Measurements from ENCODE around the gene MOV10L1.

MOV10L1 gene

GRCh38 chr22:50059881-50060262 is 29.9 kb upstream of the MOV10L1 start:
- DNase-seq = no peak

DNA sequence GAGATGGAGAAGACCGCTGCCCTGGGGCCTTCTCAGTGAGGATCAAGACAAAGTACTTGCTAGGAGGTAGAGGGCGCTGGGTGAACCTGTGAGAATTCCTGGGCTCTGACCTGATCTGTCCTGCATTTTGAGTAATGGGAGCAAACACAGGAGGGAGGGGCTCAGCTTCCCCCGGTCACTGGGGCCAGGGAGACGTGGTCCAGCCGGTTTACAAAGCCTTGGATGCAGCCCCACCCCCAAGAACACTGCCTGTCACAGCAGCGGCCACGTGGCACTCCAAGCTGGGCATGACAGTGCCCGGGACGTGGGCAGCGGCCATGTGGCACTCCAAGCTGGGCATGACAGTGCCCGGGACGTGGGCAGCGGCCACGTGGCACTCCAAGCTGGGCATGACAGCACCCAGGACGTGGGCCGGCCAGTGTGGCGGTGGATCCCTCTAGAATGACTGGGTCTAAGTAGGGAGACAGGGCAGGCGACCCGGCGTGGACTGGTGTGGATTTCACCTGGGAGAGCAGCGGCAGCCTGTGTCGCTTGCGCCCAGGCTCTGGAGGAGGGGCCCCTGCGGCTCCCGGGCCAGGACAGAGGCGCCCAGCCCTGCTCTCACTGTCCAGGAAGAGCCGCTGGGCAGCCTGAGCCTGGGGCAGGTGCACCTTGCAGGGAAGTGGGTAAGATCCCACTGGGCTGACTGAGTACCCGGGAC is 29.2 kb upstream of the MOV10L1 start:
- no peak for DNase-seq

- DNase-seq = no peak
Observed at GRCh38 chr22:50061141-50061823, 28.5 kb upstream of the MOV10L1 start.

- no peak for DNase-seq
Observed at GRCh38 chr22:50061824-50062355, 27.9 kb upstream of the MOV10L1 start.

DNA sequence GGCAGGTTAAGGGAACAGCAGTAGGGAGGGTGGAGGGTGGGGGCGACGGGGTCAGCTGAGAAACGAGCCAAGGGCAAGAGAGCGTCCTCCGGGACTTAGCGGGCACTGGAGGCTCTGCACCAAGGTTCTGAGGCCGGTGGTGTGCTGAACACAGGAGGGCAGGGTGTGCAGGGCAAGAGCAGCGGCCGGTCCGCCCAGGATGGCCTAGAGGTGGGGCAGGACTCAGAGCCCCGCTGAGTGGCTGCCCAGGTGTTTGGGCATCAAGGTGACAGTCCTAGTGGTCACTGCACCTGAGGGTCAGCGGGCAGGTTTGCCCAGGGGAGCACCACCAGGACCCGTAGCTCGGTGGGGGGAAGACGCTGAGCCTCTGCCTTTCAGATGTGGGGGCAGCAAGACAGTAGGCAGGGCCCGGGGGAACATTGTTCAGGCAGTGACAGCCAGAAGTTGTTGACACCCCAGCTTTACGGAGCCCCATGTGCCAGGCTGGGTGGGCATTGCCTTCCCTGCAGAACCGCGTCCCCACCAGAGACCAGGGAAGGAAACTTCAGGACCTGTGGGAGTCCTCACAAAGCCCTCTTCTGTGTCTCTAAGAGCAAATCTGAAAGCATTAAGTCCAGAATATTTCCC is 27.2 kb upstream of the MOV10L1 start:
- no peak for DNase-seq

DNA sequence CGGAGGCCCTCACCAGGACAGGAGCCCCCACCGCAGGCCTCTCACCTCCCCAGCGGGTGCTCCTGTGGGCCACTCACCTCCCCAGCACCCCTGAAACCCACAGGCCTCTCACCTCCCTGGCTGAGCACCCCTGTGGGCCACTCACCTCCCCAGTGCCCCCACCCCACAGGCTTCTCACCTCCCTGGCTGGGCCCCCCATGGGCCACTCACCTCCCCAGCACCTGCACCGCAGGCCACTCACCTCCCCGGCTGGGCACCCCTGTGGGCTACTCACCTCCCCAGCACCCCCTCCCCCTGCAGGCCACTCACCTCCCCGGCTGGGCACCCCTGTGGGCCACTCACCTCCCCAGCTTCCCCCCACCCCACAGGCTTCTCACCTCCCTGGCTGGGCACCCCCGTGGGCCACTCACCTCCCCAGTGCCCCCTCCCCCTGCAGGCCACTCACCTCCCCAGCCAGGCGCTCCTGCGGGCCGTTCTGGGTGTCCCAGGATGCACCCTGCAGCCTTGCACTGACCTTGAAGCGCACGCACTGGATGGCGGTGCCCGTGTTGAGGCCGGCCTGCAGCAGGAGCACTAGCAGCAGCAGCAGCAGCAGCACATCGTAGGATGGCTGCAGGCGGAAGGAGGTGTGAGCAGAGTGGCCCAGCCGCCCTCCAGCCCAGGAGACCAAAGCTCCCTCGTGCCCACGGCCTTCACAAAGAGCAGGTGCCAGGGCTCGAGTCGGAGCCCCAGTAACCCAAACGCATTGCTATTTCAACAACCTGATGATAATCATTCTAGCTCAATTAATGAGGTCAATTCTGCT is 26.0 kb upstream of the MOV10L1 start:
- no peak for DNase-seq

DNA sequence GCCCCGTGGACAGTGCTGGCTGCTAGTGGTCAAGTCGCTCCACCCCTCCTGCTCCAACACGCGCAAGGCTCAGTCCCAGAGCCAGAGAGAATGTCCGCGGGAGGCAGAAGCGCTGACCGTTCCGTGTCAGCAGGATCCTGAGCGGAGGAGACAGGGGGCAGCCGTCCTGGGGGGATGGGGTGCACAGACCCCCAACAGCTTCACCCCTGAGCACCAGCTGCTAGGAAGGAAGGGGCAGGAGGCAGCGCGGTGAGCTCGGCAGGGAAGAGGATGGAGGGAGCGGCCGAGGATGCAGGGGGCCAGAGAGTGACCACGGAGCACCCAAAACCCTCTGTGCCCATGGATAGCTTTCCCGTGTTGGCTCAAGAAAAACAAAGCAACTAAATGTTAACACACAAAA is 25.4 kb upstream of the MOV10L1 start:
- DNase-seq = no peak

DNA sequence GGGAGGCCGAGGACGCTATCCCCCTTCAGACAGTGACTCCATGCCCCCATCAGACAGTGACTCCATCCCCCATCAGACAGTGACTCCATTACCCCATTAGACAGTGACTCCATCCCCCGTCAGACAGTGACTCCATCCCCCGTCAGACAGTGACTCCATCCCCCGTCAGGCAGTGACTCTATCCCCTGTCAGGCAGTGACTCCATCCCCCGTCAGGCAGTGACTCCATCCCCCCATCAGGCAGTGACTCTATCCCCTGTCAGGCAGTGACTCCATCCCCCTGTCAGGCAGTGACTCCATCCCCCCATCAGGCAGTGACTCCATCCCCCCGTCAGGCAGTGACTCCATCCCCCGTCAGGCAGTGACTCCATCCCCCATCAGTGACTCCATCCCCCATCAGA is 22.6 kb upstream of the MOV10L1 start:
- no peak for DNase-seq

DNA sequence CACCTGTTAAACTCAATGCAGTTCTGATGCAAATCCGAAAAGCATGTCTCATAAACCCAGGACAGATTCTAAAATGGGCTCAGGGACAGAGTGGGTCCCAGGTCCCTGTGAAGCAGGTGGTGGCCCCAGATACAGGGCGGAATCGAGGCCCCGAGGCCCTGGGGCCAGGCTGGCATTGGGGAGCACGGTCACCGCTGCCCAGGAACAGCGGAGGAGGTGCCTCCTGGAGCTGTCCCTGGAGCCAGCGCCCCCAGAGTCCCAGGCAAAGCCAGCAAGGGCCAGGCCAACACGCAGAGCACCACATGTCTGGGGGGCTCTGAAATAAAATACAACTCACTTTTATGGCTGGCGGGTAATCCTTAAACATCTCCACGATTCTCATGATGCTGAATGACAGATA is 21.7 kb upstream of the MOV10L1 start:
- no peak for DNase-seq

DNA sequence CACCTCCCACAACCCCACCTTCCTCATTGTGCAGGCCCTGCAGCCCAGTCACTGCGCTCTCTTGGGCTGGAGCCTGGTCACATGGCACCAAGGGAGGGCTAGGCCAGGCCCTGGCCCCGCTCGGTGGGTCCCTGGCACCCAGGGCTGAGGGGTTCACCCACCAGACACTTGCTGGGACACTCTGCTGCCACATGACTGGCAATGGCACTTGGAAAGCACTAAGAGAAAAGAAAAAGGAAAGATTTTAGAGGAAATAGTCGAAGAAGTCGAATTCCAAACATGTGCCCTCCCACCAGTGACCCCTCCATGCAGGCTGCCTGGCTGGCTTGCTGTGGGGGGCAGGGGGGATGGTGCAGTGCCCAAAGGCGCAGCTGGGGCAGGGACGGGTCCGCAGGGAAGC is 19.4 kb upstream of the MOV10L1 start:
- DNase-seq = no peak

- DNase-seq = peak; percentile 40
Observed at GRCh38 chr22:50071432-50072166, 18.2 kb upstream of the MOV10L1 start.

GRCh38 chr22:50072167-50072555 is 17.6 kb upstream of the MOV10L1 start:
- DNase-seq = no peak

GRCh38 chr22:50072714-50073538 is 16.9 kb upstream of the MOV10L1 start:
- no peak for DNase-seq

DNA sequence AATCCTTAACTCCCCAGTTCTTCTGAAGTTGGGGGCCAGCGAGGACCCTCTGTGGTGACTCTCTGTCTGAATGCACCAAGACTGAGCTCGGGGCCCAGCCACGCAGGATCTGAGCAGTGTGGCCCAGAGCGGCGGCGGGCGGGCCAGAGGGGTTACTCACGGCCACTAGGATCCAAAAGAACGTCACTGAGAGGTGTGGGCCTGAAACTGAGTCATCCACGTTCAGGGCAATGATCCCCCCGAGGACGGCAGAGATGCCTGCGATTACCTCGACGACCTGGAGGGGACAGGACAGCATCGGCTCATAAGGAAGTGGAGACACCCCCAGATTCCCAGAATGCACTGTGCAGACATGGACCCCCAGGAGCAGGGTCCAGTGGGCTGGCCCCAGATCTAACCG is 15.8 kb upstream of the MOV10L1 start:
- DNase-seq = no peak

GRCh38 chr22:50074551-50075530 is 15.0 kb upstream of the MOV10L1 start:
- DNase-seq = no peak

DNA sequence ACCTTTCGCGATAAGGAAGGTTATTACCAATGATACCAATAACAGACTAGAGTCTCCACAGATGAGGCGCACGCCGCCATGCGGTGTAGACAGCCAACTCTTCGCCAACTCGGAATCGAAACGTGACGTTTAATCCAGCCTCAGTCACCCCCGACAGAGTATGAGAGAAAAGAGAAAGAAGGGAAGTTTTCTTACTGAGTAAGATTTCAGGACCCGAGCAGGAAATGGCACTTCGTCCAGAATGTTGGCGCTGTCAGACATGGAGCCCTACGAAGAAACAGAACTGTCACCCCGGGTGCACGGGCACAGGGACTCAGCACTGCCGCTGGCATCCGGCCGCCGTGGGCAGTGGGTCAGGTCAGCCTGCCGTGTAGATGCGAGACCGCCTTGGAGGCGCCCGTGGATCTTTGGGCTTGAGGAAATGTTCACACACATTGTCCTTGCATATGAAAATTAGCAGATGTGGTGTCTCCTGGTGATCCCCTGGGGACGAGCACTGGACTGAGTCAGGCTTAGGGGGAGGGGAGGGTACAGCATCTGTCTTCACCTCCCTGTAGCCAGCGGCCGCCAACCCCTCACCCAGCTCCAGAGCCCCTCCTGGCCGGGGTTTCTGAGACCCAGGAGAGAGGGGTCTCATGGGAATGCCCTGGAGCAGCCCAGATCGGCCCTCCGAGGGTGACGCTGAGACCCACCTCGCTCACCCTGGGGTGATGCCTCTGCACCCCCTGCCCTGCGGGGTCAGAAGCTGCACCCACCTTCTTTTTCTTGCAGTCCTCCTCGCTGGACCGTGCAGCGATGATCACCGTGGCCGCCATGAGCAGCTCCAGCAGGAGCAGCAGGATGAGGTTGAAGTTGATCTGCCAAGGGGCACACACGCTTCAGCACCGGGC is 12.9 kb upstream of the MOV10L1 start:
- no peak for DNase-seq

DNA sequence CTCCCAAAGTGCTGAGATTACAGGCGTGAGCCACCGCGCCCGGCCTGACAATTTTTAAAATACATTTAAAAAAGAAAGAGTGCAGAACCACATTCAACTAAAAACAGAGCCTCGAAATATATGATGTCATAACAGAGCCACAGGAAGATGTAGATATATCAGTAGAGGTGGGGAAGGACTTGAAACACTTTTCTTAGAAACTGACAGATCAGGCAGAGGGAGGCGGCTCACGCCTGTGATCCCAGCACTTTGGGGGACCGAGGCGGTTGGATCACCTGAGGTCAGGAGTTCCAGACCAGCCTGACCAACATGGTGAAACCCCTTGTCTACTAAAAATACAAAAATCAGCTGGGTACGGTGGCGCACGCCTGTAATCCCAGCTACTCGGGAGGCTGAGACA is 11.6 kb upstream of the MOV10L1 start:
- no peak for DNase-seq

- no peak for DNase-seq
Observed at GRCh38 chr22:50078761-50079160, 11.0 kb upstream of the MOV10L1 start.

DNA sequence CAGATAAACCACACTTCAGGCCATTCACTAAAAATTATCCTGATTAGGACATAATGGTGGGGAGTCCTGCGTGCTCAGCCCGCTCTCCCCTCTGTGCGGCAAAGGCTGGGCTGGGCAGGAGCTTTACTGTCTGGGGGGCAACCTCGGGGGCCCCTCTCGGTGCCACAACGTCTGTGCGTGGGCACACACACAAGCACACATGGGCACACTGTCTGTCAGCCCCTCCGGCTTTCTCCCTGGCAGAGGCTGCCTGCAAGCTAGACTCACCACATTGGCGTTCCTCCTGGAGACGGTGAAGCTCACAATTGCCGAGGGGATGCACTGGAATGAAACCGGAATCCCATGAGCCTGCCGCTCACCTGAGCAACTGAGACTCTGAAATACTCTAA is 9.7 kb upstream of the MOV10L1 start:
- DNase-seq = no peak
